ENCODE measurements around the gene SPATA1.

Gene SPATA1

DNA sequence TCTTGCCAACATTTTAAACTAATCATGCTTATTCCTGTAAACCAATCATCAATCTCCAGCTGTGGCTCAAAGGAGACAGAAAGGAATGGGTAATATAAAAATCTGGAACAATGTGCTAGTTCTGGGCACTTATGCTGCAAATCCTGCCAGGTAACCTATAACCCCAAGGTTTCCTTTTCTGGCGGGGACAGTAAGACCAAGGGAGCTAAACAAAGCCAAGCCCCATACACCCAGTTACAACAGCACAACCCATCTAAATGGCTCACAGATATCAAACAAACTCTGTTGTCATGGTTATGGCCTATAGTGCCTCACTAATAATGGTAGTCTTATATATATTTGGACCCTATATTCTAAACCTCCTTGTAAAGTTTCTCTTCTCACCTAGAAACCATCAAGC lies 104.9 kb downstream of the SPATA1 start:
- no peak overlapping the region for H3K4me3 ChIP-seq (ENCODE audit: low read length in 2 of 2)
- H3K27me3 ChIP-seq (ENCODE audit: control insufficient read depth in 1 of 2, insufficient read depth in 2 of 2, low read length in 2 of 2), result no peaks in the 10 kb centered on the region
- no peaks in the 10 kb centered on the region for H3K36me3 ChIP-seq (ENCODE audit: control insufficient read depth in 2 of 2, insufficient read depth in 2 of 2, low read length in 2 of 2)
- peak overlapping the region; percentile 19 for H3K27ac ChIP-seq (ENCODE audit: low read length)
- no peaks in the 10 kb centered on the region for H3K4me1 ChIP-seq (ENCODE audit: control insufficient read depth, insufficient read depth, low read length)
- H3K9ac ChIP-seq (ENCODE audit: low read length in 2 of 2), result no peak overlapping the region
- no peaks in the 10 kb centered on the region for H3K9me3 ChIP-seq (ENCODE audit: control insufficient read depth in 2 of 2, low read length in 2 of 2)

DNA sequence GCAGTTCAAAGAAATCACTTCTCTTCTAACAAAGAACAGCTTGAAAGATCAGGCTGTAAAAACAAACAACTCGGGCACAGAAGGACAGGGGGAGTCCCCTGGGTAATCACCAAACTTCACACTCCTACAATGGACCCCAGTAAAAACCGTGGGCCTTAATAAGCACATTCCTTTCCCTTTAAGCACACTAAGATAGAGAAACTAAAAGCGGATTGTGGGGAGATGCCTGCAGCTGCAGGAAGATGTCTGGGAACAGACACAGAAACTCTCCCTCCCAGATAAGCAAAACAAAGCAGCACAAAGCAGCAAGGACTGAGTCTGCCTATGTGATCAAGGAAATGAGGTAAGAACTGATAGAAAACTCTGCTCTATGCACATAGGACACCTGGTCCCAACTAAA lies 105.6 kb downstream of the SPATA1 start:
- H3K27ac ChIP-seq (ENCODE audit: low read length), result peak overlapping the region; percentile 19
- peak overlapping the region in 1 of 2 donors; percentile 16 for H3K4me3 ChIP-seq (ENCODE audit: low read length in 2 of 2)
- no peaks in the 10 kb centered on the region for H3K9me3 ChIP-seq (ENCODE audit: control insufficient read depth in 2 of 2, low read length in 2 of 2)
- no peaks in the 10 kb centered on the region for H3K27me3 ChIP-seq (ENCODE audit: control insufficient read depth in 1 of 2, insufficient read depth in 2 of 2, low read length in 2 of 2)
- no peaks in the 10 kb centered on the region for H3K36me3 ChIP-seq (ENCODE audit: control insufficient read depth in 2 of 2, insufficient read depth in 2 of 2, low read length in 2 of 2)
- H3K4me1 ChIP-seq (ENCODE audit: control insufficient read depth, insufficient read depth, low read length), result no peaks in the 10 kb centered on the region
- no peak overlapping the region for H3K9ac ChIP-seq (ENCODE audit: low read length in 2 of 2)

GRCh38 chr1:84613026-84613425 lies 106.8 kb downstream of the SPATA1 start:
- Histone ChIP-seq H3K36me3 (ENCODE audit: control insufficient read depth in 2 of 2, insufficient read depth in 2 of 2, low read length in 2 of 2) (no peaks in the 10 kb centered on the region), H3K27ac (ENCODE audit: low read length) (no peak overlapping the region), H3K9ac (ENCODE audit: low read length in 2 of 2) (no peak overlapping the region), H3K4me1 (ENCODE audit: control insufficient read depth, insufficient read depth, low read length) (peaks cover 6% of the 10 kb centered on the region), H3K27me3 (ENCODE audit: control insufficient read depth in 1 of 2, insufficient read depth in 2 of 2, low read length in 2 of 2) (no peaks in the 10 kb centered on the region), H3K9me3 (ENCODE audit: control insufficient read depth in 2 of 2, low read length in 2 of 2) (no peaks in the 10 kb centered on the region), H3K4me3 (ENCODE audit: low read length in 2 of 2) (no peak overlapping the region)

DNA sequence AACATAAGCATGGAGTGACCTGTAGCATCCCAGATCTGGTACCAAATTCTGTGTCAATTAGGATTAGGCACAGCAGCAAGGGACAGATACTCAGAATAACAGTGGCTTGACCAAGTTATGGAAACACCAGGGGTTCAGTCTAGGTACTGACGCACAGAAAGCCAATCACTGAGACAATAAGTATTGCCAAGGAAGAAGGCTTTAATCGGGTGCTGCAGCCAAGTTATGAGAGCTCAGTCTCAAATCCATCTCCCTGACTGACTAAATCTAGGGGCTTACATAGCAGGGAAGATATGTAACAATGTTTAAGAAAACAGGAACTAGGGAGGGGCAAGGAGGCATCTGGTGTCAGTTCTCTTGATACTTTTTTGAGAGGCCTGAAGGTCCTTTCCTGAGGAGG lies 107.7 kb downstream of the SPATA1 start:
- H3K4me3 ChIP-seq (ENCODE audit: low read length in 2 of 2), result no peak overlapping the region
- H3K27me3 ChIP-seq (ENCODE audit: control insufficient read depth in 1 of 2, insufficient read depth in 2 of 2, low read length in 2 of 2), result no peaks in the 10 kb centered on the region
- peaks cover 9% of the 10 kb centered on the region for H3K4me1 ChIP-seq (ENCODE audit: control insufficient read depth, insufficient read depth, low read length)
- H3K9me3 ChIP-seq (ENCODE audit: control insufficient read depth in 2 of 2, low read length in 2 of 2), result no peaks in the 10 kb centered on the region
- H3K27ac ChIP-seq (ENCODE audit: low read length), result no peak overlapping the region
- no peak overlapping the region for H3K9ac ChIP-seq (ENCODE audit: low read length in 2 of 2)
- no peaks in the 10 kb centered on the region for H3K36me3 ChIP-seq (ENCODE audit: control insufficient read depth in 2 of 2, insufficient read depth in 2 of 2, low read length in 2 of 2)

- Histone ChIP-seq H3K9ac (ENCODE audit: low read length in 2 of 2) (no peak overlapping the region), H3K9me3 (ENCODE audit: control insufficient read depth in 2 of 2, low read length in 2 of 2) (no peaks in the 10 kb centered on the region), H3K27me3 (ENCODE audit: control insufficient read depth in 1 of 2, insufficient read depth in 2 of 2, low read length in 2 of 2) (no peaks in the 10 kb centered on the region), H3K36me3 (ENCODE audit: control insufficient read depth in 2 of 2, insufficient read depth in 2 of 2, low read length in 2 of 2) (no peaks in the 10 kb centered on the region), H3K4me1 (ENCODE audit: control insufficient read depth, insufficient read depth, low read length) (peaks cover 24% of the 10 kb centered on the region), H3K27ac (ENCODE audit: low read length) (no peak overlapping the region), H3K4me3 (ENCODE audit: low read length in 2 of 2) (no peak overlapping the region)
These were observed 109.6 kb downstream of the SPATA1 start for GRCh38 chr1:84615790-84616189.
